Epithelial cell of esophagus (primary cell): ENCODE results near the gene MFSD11.

Experiments used
- DNase-seq: peaks from one replicate; pipeline ENCODE4 v3.0.0; 2010; ENCODE audit warnings: low read depth
- H3K4me3 ChIP-seq: 2 replicates; pipeline ENCODE4 v1.5.1; 2011; ENCODE audit warnings: mild to moderate bottlenecking, low read length, control low read depth
- TF ChIP-seq, protein P1 (sequence below): IDR thresholded peaks from 2 replicates; pipeline ENCODE4 v1.5.1; 2011; ENCODE audit warnings: low read depth, mild to moderate bottlenecking, low read length, control low read depth, inconsistent platforms; ENCODE audit not compliant: insufficient read depth; ENCODE audit errors: missing control alignments

The MFSD11 gene

DNA sequence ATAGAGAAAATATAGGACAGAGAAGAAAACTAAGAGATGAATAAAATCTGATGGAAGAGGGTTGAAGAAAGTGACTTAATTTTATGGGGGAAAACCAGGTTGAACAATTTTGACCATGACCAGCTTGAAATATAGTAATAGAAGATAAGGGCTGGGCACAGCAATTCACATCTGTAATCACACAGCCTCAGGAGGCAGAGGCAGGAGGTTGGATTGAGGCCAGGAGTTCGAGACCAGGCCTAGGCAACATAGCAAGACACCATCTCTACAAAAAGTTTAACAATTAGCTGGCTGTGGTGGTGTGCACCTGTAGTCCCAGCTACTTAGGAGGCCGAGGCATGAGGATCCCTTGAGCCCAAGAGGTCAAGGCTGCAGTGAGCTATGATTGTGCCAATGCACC lies 35.8 kb upstream of the MFSD11 start:
- TF ChIP-seq, protein P1, sequence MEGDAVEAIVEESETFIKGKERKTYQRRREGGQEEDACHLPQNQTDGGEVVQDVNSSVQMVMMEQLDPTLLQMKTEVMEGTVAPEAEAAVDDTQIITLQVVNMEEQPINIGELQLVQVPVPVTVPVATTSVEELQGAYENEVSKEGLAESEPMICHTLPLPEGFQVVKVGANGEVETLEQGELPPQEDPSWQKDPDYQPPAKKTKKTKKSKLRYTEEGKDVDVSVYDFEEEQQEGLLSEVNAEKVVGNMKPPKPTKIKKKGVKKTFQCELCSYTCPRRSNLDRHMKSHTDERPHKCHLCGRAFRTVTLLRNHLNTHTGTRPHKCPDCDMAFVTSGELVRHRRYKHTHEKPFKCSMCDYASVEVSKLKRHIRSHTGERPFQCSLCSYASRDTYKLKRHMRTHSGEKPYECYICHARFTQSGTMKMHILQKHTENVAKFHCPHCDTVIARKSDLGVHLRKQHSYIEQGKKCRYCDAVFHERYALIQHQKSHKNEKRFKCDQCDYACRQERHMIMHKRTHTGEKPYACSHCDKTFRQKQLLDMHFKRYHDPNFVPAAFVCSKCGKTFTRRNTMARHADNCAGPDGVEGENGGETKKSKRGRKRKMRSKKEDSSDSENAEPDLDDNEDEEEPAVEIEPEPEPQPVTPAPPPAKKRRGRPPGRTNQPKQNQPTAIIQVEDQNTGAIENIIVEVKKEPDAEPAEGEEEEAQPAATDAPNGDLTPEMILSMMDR: no peak
- no peak for DNase-seq
- H3K4me3 ChIP-seq: no peak overlapping the region

DNA sequence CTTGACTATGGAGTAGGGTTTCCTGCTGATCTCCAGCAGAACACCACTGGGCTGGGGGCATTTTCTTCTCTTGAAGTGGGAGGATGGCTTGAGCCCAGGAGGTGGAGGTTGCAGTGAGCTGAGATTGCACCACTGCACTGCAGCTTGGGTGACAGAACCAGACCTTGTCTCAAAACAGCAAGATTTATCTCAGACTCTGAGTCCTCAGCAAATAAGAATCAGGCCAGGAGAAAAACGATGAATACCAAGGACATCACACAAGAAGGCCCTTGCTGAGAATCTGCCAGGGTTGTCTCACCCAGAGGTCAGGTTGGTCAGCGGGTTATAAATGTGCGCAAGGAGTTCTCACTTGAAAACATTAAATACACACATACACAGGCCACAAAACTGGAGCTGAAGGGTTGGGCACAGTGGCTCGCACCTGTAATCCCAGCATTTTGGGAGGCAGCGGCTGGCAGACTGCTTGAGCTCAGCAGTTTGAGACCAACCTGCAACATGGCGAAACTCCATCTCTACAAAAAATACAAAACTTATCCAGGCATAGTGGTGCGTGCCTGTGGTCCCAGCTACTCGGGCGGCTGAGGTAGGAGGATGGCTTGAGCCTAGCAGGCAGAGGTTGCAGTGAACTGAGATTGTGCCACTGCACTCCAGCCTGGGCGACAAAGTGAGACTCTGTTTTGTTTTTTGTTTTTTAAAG lies 34.8 kb upstream of the MFSD11 start:
- no peak overlapping the region for H3K4me3 ChIP-seq
- DNase-seq: no peak
- TF ChIP-seq, protein P1: no peak

DNA sequence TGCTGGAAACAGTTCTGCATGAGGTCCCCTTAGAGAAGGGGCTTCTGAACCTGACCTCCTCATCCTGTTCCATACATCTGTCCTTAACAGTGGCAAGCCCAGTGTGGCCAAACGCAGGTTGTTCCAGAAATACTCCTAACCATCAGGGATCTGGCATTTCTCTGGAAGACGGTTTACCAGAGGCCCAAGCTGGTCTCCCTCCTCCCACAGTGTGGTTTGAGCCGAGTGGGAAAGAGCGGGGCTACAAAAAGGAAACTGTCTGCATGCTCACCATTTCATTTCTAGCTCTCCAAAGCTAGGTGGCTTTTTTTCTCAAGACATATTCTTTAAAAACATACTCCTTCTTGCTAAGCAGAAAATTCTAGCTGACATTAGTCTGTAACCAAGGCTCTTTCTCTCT lies 33.1 kb upstream of the MFSD11 start:
- TF ChIP-seq, protein P1: no peak
- DNase-seq: no peak
- no peak overlapping the region for H3K4me3 ChIP-seq

DNA sequence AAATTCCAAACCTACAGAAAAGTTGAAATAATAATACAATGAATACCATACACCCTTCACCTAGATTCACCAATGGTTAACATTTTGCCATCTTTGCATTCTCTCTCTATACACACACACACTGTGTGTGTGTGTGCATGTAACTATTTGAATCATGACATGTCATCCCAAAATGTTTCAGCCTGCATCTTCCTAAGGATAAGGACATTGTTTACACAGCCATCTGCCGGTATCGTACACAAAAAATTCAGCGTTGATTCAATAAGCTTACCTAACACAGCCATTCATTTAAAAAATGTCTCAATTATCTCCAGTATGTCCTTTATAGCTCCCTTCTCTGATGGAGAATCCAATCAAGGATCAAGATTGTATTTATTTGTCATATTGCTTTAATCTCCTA lies 31.1 kb upstream of the MFSD11 start:
- no peak overlapping the region for H3K4me3 ChIP-seq
- DNase-seq: no peak
- TF ChIP-seq, protein P1: no peak

DNA sequence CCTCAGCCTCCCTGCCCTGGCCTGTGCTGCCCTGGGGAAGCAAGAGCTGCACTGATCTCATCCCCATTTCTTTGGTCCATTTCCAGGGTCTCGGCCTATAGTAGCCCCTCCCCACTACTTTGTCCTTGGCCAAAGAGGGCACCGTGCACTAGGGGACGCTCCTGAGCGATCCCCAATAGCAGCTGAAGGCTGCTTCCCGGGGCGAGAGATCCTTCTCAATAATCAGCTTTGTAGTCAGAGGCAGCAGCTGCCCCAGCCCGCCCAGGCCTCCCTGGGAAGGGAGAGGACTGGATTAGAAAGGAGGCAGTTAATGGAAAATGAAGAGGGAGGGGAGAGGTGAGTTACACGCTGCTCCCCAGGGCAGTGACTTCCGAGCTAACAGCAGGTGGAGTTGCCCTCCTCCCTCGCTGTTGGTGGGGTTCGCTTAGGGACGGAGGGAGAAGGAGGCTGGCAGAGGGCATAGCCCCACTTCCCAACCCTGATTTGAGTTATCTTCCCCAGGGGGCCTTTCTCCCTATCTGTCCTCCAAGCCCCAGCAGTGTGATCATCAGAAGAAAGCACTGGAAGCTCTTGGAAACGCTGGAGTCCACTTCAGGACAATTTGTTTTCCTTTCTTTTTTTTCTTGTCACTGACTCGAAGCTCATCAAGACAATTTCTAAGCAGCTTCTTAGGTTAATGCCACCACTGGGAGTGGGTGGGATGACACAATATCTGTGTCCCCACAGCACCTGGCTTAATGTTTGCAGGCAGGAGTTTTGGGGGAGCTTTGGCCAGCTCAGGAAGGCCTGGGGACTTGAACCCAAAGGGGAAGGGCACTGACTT lies 29.7 kb upstream of the MFSD11 start:
- no peak for DNase-seq
- no peak overlapping the region for H3K4me3 ChIP-seq

DNA sequence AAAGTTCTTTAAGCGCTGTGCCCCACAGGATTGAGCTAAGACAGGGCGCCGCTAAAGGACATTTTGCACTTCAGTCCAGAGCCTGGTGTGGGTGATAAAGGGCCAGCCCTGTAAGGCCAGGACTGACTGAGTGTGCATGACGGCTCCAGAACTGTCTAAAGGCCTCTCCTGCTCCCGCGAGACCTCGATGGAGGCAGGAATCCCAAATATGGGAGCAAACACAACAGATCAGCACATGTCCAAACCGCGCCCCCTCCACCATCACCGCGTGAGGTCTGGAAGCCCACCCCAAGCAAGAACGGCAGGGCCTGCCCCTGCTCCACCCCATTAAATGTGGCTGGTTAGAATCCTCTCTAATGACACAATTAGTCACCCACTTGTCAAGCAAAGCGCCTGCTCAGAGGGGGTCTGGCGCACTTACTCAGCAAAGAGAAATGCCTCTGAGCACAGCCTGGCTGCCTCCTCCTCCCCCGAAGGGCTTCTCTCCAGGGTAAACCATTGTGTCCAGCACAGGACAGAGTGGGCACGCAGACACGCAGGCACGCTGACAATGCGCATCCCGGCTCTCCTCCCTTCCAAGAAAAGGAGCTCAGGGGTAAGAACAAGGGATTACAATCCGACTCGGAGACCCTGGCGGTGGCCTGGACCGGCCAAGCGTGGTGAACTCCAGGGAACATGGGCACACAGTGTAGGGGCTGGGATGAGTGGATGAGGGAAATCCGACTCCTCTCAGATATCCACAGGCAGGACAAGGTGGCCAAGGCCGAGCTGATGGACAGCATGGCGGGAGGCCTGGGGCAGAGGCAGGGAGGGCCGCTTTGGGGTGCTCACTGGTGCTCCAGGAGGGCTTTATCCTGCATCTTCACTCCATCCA lies 28.6 kb upstream of the MFSD11 start:
- peak; percentile 88 for DNase-seq
- TF ChIP-seq, protein P1: no peak
- peak overlapping the region; percentile 49 for H3K4me3 ChIP-seq

More for the DNA sequence above, 29.7 kb upstream of the MFSD11 start:
- TF ChIP-seq, protein P1: peak; percentile 21

DNA sequence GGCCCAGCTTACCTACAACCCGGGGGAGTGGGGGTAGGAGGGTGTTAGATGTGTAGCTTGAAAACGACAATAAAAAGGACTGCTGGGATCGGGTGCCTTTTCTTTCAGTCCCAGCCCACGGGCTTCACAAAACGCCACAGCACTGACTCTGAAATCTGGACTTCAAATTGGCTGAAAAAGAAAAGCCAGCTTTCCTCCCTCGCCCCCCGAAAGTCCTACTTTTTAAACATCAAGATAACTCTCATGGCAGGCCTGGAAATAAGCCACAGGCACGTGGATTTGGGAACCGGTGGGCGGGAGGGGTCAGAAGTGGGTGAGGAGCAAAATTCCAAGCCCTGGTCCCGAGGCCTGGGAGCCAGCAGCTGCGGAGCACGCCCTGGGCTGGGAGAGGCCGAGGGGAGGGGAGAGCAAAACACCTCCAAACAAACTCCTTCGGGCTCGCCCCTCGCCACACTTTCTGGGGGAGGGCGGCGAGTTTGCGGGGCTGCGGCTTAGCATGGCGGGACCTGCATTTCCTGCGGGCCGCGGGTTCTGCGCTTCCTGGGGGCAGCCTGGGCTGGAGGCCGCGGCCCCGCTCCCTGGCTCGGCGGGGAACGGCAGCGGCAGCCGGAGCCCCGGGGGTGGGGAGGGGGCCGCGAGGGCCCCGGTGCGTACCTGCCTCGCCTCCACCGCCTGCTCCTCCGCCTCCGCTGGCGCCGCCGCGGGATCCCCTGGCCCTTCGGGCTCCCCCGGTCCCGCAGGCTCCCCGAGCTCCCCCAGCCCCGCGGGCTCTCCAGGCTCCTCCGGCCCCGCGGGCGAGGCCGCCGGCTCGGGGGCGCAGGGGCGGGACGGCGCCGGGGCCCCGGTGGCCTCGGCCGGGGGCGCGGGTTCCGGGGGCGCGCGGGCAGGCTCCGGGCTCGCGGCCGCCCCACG lies 27.7 kb upstream of the MFSD11 start:
- H3K4me3 ChIP-seq: peak overlapping the region; percentile 49
- peak; percentile 15 for DNase-seq
